GM21723 (cell line): ENCODE measurements around the gene KRT5.
"Not testable (repeated sequence)": the region's sequence is repeated elsewhere in the genome, so short reads cannot be mapped to it uniquely, and the experiment has no call there.

Source experiments
- ATAC-seq: cut with Tn5 transposase; IDR thresholded peaks from one replicate; pipeline ENCODE4 v1.9.1; 2021; ENCODE audit warnings: mild to moderate bottlenecking, moderate library complexity; ENCODE audit not compliant: unreplicated experiment

Gene KRT5

DNA sequence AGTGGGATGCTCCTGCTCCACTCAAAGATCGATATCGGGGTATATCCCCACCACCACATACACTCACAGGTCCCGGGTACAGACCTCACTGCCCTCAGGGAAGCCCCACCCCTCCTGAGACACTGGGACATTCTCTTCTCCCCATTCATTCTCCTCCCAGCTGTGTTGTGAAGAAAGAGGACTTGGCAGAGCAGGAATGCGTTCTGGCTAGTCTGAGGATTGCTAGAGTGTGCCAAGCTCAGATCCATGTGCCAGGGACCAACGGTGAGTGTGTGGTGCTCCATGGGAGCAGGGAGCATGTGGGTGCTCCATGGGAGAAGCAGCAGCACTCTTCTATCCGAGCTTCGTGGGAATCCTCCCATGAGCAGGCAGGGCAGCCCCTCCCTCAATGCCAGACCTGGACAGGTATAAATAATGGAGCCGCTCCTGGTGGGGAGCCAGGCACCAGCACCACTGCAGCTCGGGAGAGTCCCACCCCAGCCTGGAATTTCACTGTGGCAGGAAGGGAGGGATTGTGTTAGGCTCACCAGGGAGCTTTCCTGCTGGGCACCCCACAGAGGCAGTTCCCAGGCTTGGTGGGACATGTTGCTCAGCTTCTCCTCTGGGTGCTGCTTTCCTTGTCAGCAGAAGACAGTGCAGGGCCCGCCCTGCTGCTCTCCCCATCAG lies 2.3 kb upstream of the KRT5 start:
- no peak for ATAC-seq

DNA sequence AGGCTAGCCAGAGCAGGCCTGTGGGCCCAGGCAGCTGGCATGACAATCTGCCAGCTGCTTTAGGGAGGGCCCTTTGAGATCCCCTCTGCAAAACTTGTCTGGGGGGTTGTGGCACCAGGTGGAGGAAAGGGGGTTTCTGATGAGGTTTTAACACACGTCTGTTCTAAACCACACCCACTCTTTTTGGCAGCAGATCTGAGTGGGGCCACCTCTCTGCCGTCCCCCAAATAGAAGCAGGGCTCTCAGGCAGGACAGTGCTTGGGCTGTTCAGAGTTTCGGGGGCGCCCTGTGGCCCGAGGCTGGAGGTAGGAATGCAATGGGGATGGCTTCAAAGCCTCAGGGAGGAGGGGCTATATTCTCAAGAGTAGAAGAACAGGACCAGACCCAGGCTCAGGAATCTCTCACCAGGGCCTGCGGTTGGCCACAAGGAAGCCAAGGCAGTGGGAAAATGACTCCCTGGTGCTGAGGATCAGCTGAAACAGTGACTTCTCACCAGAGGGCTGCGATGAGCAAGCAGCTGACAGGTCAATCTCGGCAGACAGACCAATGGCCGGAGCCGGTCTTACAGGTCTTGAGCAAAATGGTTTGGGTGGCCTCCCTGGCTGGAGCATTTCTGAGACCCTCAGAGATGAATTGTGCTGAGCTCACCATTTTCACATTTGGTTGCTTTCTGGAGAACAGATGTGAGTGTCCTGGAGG lies 1.5 kb upstream of the KRT5 start:
- ATAC-seq, result no peak

DNA sequence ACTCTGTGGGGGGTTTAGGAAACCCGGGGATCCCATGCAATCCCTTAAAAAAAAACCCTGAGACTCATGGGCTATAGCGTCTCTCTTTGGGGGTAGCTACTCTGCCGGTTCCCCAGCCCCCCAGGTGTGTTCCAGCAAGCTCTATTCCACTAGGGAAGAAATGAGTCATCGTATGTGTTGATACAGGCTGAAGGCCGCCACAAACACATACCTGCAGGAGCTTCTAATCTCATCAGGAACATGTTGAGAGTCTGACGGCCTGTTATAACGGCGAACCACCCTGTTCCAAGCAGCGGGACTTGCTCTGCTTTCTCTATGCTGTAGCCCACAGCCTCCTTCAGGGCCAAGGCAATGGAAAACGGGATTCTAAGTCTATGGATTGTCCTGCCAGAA lies 977 bp upstream of the KRT5 start:
- ATAC-seq, result no peak

DNA sequence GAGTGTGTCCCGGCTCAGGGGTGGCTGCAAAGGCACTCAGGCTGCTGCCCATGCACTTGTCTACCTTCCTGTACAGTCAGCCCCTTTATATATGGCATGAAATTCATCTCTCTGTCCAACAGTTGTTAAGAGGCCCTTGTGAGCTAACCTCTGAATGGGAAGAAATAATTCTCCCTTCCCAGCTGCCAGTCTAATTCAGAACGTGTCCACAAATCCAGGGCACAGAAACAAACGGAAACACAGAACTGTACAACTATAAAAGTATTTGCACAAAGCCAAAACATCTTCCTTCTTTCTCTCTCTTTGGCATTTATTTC lies 849 bp downstream of the KRT5 start:
- ATAC-seq, result no peak

DNA sequence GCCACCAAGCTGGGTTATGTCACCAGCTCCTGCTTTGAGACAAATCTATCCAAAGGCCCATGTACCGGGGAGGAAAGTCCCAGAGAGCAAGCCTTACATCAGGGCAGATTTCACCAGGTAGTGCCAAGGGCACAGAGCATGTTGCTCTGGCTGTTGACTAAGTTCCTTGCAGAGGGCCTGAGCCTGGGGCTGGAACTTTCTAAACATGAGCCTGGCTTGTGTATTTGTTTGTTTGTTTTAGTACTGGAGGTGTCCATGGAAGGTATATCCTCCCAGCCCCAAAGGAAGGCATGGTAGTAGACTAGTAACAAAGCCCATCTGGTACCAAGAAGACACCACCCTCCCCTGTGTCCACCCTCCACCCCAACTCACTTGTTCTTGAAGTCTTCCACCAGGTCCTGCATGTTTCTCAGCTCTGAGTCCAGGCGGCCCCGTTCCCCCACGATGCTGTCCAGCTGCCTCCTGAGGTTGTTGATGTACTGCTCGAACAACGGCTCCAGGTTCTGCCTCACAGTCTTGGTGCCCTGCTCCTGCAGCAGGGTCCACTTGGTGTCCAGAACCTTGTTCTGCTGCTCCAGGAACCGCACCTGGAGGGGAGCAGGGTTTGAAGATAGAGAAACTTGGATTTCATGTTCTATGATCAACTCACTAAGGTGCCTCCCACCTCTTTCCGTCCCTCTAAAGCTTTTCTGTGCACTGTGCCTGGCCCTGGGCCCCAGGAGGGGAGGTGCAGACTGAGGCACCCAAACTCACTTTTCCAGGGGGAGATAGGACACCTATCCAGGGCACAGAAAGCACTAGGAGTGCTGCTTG lies 1.4 kb downstream of the KRT5 start:
- ATAC-seq, result no peak

DNA sequence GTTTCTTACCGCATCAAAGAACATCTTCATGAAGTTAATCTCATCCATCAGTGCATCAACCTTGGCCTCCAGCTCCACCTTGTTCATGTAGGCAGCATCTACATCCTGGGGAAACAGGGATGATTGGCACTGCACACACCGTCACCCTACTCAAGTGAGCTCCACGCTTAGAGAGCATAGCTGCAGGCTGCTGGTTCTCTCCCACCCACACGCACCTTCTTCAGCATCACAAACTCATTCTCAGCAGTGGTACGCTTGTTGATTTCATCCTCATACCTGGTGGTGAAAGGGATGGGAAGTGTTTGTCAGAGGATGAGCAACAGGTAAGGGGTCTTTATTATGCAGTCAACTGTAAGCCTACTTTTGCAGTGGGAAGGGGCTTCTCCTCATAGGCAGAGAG lies 2.3 kb downstream of the KRT5 start:
- ATAC-seq, result no peak

DNA sequence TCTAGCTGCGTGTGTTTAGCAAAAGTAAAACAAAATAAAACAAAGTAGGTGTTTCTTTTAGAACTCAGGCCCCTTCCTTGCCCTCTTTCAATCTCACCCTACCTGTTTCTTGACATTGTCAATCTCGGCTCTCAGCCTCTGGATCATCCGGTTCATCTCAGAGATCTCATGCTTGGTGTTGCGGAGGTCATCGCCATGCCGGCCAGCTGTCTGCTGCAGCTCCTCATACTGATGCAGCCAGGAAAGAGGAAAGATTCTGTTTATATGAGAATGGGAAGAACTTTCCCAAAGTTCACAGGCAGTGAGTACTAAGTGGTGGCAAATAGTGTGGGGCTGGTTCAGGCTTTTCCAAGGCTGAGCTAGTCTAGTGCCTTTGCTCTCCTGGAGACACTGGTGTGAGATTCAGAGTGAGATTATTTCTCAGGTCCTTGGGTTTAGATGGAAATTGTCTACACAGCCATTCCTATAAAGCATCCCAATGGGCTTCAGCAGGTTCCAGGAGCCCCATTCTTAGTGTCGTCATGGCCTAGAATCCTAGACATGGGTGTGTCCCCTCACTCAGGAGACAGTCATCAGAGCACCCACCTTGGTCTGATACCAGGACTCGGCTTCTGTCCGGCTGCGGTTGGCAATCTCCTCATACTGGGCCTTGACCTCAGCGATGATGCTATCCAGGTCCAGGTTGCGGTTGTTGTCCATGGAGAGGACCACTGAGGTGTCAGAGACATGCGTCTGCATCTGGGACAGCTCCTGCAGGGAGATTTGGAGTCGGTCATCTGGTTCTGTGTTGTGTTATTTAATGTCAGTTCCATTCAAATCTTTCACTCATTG lies 3.0 kb downstream of the KRT5 start:
- no peak for ATAC-seq

DNA sequence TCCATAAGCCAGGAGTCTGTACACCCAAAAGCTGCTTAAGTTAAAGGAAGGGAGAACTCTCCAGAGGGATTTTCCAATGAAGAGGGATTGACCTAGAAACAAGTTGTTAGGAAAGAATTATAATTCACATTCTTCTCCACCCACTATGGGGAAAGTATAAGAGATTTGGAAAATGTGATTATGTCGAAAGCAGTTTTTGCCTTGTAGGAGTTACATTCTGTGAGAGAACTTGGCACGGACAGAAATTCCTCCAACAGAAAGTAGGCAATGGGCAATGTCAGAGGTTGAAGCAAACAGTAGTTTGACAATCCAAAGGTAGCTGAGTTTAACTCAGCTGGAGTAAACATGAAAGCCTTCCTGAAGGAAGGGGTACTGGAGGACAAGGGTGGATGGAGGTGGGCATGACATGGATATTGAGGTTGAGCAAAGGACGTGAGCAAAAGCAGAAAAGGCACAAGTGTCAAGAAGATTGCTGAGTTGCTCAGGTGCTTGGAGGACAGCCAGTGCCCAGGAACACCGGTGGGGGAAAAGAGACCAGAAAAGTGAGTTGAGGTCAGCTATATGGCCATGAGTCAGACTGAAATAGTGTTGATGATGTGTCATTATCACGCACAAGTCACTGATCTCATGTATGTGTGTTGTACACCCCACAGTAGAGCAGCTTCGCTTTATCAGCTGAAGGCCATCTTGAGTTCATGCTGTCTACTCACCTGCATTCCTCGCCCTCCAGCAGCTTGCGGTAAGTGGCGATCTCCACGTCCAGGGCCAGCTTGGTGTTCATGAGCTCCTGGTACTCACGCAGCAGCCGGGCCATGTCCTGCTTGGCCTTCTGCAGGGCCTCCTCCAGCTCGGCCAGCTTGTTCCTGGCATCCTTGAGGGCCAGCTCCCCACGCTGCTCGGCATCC lies 4.0 kb downstream of the KRT5 start:
- no peak for ATAC-seq

DNA sequence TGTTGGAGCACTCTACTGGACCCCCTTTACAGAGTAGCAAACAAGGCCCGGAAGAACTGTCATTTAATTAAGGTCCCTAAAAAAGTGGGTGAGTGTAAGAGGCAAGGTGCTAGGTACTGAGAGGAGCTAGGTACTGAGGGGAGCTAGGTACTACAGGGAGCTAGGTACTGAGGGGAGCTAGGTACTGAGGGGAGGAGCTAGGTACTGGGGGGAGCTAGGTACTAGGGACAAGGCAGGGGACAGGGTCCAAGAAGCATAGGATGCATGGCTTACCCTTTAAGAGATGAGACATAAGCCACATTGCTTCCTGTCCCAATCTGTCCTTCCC lies 4.9 kb downstream of the KRT5 start:
- ATAC-seq, result no peak

DNA sequence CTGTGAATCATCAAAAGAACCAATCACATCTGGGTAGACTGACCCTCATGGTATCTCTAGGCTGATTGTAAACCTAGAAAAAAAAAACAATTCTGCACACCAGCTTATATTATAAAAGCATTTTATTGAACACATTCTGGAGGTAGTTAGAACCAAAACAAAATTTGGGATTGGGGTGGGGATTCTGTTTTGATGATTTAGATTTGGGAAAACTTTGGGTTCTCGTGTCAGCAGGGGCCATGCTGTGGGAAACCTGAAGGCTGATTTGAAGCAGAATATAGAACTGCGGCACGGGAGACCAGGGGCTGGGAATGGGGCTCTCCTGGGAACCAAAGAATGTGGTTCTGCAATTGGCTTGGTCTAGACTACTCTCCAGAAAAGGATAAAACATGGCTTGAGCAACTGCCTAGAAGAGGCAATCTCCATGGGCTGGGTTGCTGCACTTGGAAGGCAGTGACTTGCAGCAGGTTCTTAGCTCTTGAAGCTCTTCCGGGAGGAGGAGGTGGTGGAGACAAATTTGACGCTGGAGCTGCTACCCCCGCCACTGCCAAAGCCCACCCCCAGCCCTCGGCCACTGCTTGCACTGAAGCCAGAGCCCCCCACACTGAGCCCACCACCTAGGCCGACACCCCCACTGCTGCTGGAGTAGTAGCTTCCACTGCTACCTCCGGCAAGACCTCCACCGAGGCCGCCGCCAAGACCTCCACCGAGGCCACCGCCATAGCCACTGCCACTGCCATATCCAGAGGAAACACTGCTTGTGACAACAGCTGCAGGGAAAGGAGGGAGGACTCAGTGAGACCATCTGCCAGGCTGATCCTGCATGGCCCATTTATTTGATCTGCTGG lies 5.5 kb downstream of the KRT5 start:
- no peak for ATAC-seq

DNA sequence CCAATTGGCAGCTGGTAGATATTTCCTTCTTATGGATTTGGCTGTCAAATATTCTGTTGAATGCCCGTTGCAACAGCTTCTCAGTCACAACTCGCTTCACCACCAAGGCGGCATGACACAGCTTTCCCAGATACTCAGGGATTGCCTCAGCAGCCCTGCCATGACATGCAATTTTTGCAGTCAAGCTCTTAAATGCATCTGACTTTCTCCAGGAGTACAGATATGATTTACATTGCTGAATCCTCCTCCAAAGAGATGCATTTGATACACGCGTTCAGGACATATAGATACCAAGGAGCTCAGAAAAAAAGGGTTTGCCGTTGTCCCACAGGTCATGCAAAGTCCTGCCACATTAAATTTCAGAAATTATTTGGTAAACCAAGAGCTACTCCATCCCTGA lies 6.5 kb downstream of the KRT5 start:
- ATAC-seq, result no peak

DNA sequence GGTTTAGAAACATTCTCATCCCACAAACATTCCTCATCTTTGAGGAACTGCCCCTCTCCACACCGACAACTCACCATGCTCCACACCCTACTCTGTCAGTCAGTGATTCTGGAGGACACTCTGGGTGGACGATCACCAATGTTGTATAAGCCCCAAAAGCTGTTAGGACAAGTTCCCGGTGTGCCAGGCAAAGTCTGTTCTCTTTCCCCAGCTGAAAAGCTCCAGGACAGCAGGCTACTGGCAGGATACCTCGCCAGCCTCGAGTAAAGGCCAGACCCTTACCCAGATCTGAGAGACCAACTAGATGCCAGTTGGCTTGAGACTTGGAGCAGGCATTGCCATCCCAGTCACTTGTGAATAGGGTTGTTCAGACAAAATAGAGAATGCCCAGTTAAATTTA lies 12.0 kb downstream of the KRT5 start:
- no peak for ATAC-seq

DNA sequence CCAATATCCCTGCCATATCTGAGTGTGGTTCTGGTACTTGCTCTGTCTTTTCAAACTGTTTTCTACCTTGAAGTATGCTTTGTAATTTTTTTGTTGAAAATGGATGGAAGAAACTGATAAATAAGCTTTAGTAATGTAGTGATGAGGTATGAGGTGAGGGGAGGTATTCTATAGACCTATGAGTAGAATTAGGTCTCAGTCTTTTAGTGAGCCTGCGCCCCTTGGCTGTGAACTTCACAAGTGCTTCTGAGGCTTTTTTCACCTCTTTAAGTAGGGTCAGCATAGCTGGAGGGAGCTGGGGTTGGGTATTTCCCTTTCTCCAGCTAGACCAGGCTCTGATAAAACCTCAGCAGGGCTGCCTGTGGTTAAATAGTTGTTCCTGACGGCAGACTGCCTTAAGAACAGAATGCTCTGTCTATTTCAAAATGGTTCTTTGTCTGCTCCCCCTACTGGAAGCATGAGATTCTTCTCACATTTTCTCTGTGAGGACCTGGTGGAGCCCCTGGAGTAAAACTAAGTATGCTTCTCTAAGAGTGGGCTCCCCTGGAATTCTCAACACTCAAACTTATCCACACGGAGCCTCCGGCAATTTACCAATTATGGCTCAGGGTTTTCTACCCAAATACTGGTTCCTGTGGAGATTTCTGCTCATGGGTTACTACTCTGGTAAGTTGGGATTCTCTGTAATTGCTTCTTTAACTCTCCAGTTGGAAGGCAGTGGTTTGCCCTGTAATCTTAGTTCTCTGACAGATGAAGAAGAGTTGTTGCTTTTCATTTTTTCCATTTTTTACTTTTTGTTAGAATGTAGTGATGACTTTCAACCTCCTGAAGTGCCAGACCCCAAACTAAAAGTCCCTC lies 13.1 kb downstream of the KRT5 start:
- no peak for ATAC-seq

DNA sequence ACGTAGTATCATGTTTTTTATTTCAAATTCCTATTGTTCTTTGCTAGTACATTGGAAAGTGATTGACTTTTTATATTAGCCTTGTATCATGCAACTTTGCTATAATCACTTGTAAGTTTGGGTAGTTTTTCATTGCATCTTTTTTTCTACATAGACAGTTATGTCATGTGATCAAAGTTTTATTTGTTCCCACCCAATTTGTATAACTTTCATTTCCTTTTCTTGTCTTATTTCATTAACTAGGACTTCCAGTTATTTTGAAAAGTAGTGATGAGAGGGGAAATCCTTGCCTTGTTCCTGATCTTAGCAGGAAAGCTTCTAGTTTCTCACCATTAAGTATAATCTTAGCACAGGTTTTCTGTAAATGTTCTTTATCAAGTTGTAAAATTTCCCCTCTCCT lies 17.3 kb downstream of the KRT5 start:
- ATAC-seq, result no peak

DNA sequence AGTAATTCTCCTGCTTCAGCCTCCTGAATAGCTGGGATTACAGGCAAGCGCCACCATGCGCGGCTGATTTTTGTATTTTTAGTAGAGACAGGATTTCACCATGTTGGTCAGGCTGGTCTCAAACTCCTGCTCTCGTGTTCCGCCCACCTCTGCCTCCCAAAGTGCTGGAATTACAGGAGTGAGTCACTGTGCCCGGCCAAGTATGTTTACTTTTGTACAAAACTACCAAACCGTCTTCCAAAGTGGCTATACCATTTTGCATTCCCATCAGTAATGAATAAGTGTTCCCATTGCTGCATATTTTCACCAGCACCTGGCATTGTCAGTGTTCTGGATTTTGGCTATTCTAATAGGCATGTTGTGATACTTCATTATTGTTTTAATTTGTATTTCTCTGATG lies 18.7 kb downstream of the KRT5 start:
- no peak for ATAC-seq

DNA sequence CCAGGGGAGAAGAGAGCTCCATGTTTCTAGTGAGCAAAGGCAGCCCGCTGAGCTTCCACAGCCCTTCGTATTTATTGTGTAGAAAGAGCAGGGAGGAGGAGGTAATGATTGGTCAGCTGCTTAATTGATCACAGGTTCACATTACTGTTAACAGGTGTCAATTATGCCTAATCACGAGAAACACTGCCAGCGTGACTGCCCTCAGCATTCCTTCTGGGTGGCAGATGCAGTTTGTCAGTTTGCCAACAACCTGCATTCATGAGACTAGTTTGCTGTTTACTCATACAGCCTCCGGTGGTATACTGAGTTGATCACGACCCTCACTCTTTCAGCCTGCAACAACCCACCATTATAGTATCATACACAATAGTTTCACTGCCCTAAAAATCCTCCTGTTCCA lies 19.6 kb downstream of the KRT5 start:
- ATAC-seq, result not testable (repeated sequence)

DNA sequence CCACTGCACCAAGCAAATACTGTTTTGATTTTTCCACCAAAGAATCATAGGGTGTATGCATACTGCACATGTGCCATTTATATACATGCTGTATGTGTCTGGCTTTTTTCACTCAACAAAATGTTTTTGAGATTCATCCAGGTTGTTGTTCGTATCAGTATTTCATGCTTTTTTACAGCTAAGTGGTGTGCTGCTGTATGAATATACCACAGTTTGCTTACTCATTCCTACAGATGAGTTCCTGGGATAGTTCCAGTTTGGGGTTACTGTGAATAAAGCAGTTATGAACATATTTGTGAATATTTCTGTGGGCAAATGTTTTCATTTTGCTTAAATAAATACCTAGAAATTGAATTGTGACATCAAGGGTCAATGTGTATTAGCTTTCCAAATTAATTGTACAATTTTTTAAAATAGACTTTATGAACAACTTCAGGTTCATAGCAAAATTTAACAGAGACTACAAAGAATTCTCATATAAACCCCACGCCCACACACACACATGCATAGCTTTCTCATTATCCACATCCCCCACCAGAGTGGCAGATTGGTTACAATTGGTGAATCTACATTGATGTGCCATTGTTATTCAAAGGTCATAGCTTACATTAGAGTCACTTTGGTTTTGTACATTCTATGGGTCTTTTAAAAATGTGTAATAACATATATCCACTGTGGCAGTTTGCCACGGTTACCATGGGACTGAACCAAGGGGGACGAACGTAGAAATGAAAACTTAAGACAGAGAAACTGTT lies 20.2 kb downstream of the KRT5 start:
- ATAC-seq, result no peak

DNA sequence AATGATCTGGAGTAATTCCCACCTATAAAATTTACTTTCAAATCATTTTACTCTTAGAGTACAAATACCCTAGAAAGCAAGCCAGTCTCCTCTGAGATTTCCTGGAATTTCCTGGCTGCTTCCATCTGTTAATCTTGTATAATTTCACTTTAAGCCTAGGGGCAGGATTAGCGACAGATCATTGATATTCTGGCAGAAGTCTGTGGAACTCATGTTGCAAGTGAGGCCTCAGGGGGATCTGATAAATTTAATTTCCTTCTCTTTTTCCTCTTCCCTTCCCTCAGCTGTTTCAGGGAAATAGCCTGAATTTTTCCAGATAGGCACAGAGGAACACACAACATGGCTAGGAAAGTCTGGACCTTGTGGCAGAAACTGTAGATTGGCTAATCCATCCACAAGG lies 21.2 kb downstream of the KRT5 start:
- ATAC-seq, result no peak
